Muscle of leg (tissue), 11 donors: Measurements from ENCODE around the gene CCDC137. TPM values are rescaled to one million over a fixed set of nuclear protein-coding genes. Genes with fewer than 3 reads are reported as not detected.
A peak's percentile ranks its signal among the peaks of the same experiment; 100 is the strongest.

Experiments used
- DNase-seq: peaks from one replicate; pipeline ENCODE4 v3.0.0; 2013
- H3K27ac ChIP-seq: one replicate; pipeline ENCODE4 v1.5.1; 2013; ENCODE audit warnings: mild to moderate bottlenecking, low read length, control low read depth
- H3K27me3 ChIP-seq: one replicate; pipeline ENCODE4 v1.6.1; 2013; ENCODE audit warnings: low read length; ENCODE audit not compliant: control insufficient read depth, insufficient read depth
- H3K36me3 ChIP-seq: one replicate; pipeline ENCODE4 v1.6.1; 2013; ENCODE audit warnings: low read length; ENCODE audit not compliant: control insufficient read depth, insufficient read depth
- H3K4me1 ChIP-seq: one replicate; pipeline ENCODE4 v1.6.1; 2013; ENCODE audit warnings: low read length; ENCODE audit not compliant: control insufficient read depth, insufficient read depth
- H3K4me3 ChIP-seq: one replicate; pipeline ENCODE4 v1.5.1; 2013; ENCODE audit warnings: low read length, control low read depth
- H3K9me3 ChIP-seq: replicated peaks from 2 replicates; pipeline ENCODE4 v1.6.1; 2013; ENCODE audit warnings: low read depth, low read length; ENCODE audit not compliant: control insufficient read depth
- WGBS: methylation state at CpG from one replicate; pipeline ENCODE4 v1.1.5; 2013; ENCODE audit warnings: missing lambda C conversion rate; ENCODE audit not compliant: insufficient coverage; 5-methylcytosine and 5-hydroxymethylcytosine counted together
- polyA plus RNA-seq, 8 donors: library from polyadenylated mRNA; unstranded; fragments of 120-200 nt; gene quantifications; one replicate each; pipeline versions ENCODE4 v1.2.1 to v1.2.3, GENCODE V29; 2013; ENCODE audit warnings: inconsistent platforms in 1 of 8, low replicate concordance in 1 of 8; ENCODE audit not compliant: insufficient read length in 8 of 8, insufficient read depth in 1 of 8
- total RNA-seq: library from RNA; stranded (reverse); fragments of 120-200 nt; gene quantifications from one replicate; pipeline ENCODE4 v1.2.4, GENCODE V29; 2013

Gene CCDC137
- total and polyA plus RNA-seq, 9 donors = 9.1 to 18.0 (median 15.5) TPM

GRCh38 chr17:81700353-81701287 lies 34.1 kb downstream of the CCDC137 start:
- Histone ChIP-seq H3K27ac (no peak overlapping the region), H3K4me3 (no peak overlapping the region), H3K36me3 (peaks cover 62% of the 10 kb centered on the region), H3K9me3 (no peaks in the 10 kb centered on the region), H3K27me3 (no peaks in the 10 kb centered on the region), H3K4me1 (peaks cover 26% of the 10 kb centered on the region)
- no peak for DNase-seq
- 80% methylated on average over 18 of the region's 25 CpGs for WGBS

GRCh38 chr17:81701288-81702071 lies 34.9 kb downstream of the CCDC137 start:
- peak overlapping the region; percentile 82 for H3K4me3 ChIP-seq
- H3K4me1 ChIP-seq = peaks cover 26% of the 10 kb centered on the region
- DNase-seq = no peak
- H3K27me3 ChIP-seq = no peaks in the 10 kb centered on the region
- peaks cover 62% of the 10 kb centered on the region for H3K36me3 ChIP-seq
- 70% methylated on average over 16 of the region's 23 CpGs for WGBS
- H3K9me3 ChIP-seq = no peaks in the 10 kb centered on the region
- no peak overlapping the region for H3K27ac ChIP-seq

- Histone ChIP-seq H3K27me3 (no peaks in the 10 kb centered on the region), H3K4me1 (peaks cover 31% of the 10 kb centered on the region), H3K9me3 (no peaks in the 10 kb centered on the region), H3K4me3 (peak within 1 kb of the TSS; percentile 82), H3K27ac (peak within 1 kb of the TSS; percentile 84), H3K36me3 (peaks cover 62% of the 10 kb centered on the region)
- WGBS = under 1% methylated on average over 102 of the region's 102 CpGs
- peak; percentile 98 for DNase-seq
These were observed 36.6 kb downstream of the CCDC137 start, which contains the start of gene MRPL12 for GRCh38 chr17:81702934-81703746. Gene MRPL12, plus strand, starts transcription at chr17:81703367. Its CDS starts 135 bp downstream, at chr17:81703502.

- 31% methylated on average over 22 of the region's 27 CpGs for WGBS
- Histone ChIP-seq H3K9me3 (no peaks in the 10 kb centered on the region), H3K4me1 (peaks cover 31% of the 10 kb centered on the region), H3K27ac (peak overlapping the region; percentile 22), H3K4me3 (peak overlapping the region; percentile 82), H3K27me3 (no peaks in the 10 kb centered on the region), H3K36me3 (peaks cover 62% of the 10 kb centered on the region)
- no peak for DNase-seq
These were observed 37.5 kb downstream of the CCDC137 start for GRCh38 chr17:81703747-81704654.

GRCh38 chr17:81705518-81706231 lies 39.1 kb downstream of the CCDC137 start:
- no peak overlapping the region for H3K27ac ChIP-seq
- H3K9me3 ChIP-seq = no peaks in the 10 kb centered on the region
- 92% methylated on average over 24 of the region's 30 CpGs for WGBS
- H3K27me3 ChIP-seq = peaks cover 10% of the 10 kb centered on the region
- peaks cover 37% of the 10 kb centered on the region for H3K4me1 ChIP-seq
- DNase-seq = no peak
- peaks cover 56% of the 10 kb centered on the region for H3K36me3 ChIP-seq
- no peak overlapping the region for H3K4me3 ChIP-seq

GRCh38 chr17:81706232-81706611 lies 39.7 kb downstream of the CCDC137 start:
- Histone ChIP-seq H3K27ac (no peak overlapping the region), H3K36me3 (peaks cover 50% of the 10 kb centered on the region), H3K4me3 (no peak overlapping the region), H3K27me3 (peaks cover 15% of the 10 kb centered on the region), H3K4me1 (peaks cover 38% of the 10 kb centered on the region), H3K9me3 (no peaks in the 10 kb centered on the region)
- DNase-seq = no peak
- WGBS = 95% methylated on average over 17 of the region's 17 CpGs

- Histone ChIP-seq H3K9me3 (no peaks in the 10 kb centered on the region), H3K27ac (no peak overlapping the region), H3K4me1 (peaks cover 35% of the 10 kb centered on the region), H3K36me3 (peaks cover 42% of the 10 kb centered on the region), H3K4me3 (no peak overlapping the region), H3K27me3 (peaks cover 18% of the 10 kb centered on the region)
- DNase-seq = no peak
- WGBS = 89% methylated on average over 51 of the region's 54 CpGs
These were observed 40.5 kb downstream of the CCDC137 start for GRCh38 chr17:81706757-81707624.
